HepG2 (cell line): ENCODE results near the gene RALY.

ENCODE experiments used
- KDM1A ChIP-seq: IDR thresholded peaks from 2 replicates; pipeline ENCODE4 v1.6.1; 2016; ENCODE audit warnings: missing compliant biosample characterization
- NR2F2 ChIP-seq: IDR thresholded peaks from 2 replicates; pipeline ENCODE4 v1.6.1; 2012; ENCODE audit warnings: low read depth, inconsistent platforms, borderline replicate concordance

DNA sequence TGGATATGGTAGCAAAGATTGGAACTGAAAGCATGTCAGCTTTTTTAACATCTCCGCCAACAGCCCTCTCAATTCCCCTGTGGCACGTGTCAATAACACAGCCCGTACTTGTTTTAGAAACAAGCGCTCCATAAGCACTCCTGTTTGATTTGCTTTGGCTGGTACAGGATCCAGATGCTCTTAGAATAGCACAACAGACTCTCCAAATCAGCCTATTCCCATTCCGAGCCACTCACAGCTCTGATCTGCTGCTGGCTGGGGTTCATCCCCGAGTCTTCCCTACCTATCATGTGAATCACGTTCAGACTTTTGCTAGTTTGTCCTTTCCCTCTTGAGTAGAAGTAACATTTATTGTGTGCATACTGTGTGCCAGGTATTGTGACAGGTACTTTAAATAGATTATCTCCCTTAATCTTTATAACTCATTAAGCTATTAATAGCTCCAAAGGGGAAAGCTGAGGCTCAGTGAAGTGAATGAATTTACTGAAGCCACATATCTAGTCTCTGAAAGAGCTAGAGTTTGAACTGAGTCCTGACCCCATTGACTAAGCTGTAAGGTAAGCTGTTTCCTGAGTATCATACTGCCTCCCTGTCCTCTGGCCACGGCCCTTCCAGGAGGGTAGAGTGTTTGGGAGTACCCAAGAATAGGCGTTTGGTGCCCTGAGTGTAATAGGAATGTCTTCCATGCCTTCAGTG is 46.7 kb downstream of the RALY start:
- no peak for TF ChIP-seq KDM1A (CRISPR knock-in tag)
- TF ChIP-seq NR2F2: no peak
